ENCODE measurements around the gene CNTN5.
A peak's percentile ranks its signal among the peaks of the same experiment; 100 is the strongest.

CNTN5 gene

DNA sequence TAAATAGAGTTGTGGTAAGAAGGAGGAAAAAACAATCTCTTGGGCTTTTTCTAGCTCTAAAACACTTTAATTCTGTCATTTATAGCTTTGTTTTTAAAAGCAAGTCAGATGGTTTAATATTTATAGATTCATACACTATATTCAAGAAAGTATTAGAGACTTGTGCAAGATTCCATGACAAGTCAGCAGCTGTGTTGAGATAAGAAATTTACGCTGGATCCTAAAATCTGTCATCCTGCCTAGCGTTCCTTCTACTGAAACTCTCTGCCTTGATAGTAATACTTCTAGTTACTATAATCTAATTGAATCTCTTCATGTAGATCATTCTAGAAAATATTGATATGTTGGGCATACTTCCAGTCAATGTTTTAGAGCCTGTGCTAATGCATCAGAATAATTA, 721.8 kb downstream of the CNTN5 start:
- Histone ChIP-seq H3K4me3 (ENCODE audit: insufficient read depth in 1 of 2, low read depth in 1 of 2, low read length in 2 of 2) (no peak overlapping the region), H3K14ac (ENCODE audit: low read length in 2 of 2) (no peak overlapping the region), H4K91ac (ENCODE audit: low read length) (no peak overlapping the region), H3K36me3 (ENCODE audit: control insufficient read depth in 1 of 2, insufficient read depth in 2 of 2, low read depth in 1 of 2, low read length in 2 of 2) (no peaks in the 10 kb centered on the region), H3K9me3 (ENCODE audit: control insufficient read depth, low read length) (no peaks in the 10 kb centered on the region), H3K4ac (ENCODE audit: low read depth in 1 of 2, low read length in 2 of 2) (no peak overlapping the region), H3K9ac (ENCODE audit: low read length) (no peak overlapping the region), H2BK120ac (ENCODE audit: low read depth, low read length) (no peak overlapping the region), H2AK5ac (ENCODE audit: low read length, severe bottlenecking) (no peak overlapping the region), H3K27me3 (ENCODE audit: control insufficient read depth in 1 of 2, insufficient read depth in 1 of 2, low read length in 2 of 2) (no peaks in the 10 kb centered on the region), H3K79me1 (replicated peaks; ENCODE audit: low read length, poor library complexity, severe bottlenecking) (no peaks in the 10 kb centered on the region), H3K18ac (ENCODE audit: low read depth in 1 of 2, low read length in 2 of 2) (no peak overlapping the region), H3K27ac (ENCODE audit: low read length, poor library complexity, severe bottlenecking) (no peak overlapping the region), H3K23ac (ENCODE audit: low read length in 2 of 2) (no peak overlapping the region), H2BK12ac (ENCODE audit: low read length in 2 of 2) (no peak overlapping the region), H3K4me2 (ENCODE audit: low read length, poor library complexity, severe bottlenecking) (no peak overlapping the region), H2BK15ac (ENCODE audit: low read depth, poor library complexity, severe bottlenecking) (no peak overlapping the region), H2BK5ac (ENCODE audit: low read depth, low read length, poor library complexity, severe bottlenecking) (no peak overlapping the region), H3K4me1 (ENCODE audit: control insufficient read depth, insufficient read depth, low read depth, low read length) (no peaks in the 10 kb centered on the region), H4K8ac (ENCODE audit: low read length) (no peak overlapping the region), H2AFZ (ENCODE audit: low read depth, low read length) (no peak overlapping the region)
- no peak for DNase-seq
- 100% methylated on average over 1 of the region's 2 CpGs for WGBS

- Histone ChIP-seq H2BK12ac (ENCODE audit: low read length in 2 of 2) (no peak overlapping the region), H3K23ac (ENCODE audit: low read length in 2 of 2) (no peak overlapping the region), H3K4me1 (ENCODE audit: control insufficient read depth, insufficient read depth, low read depth, low read length) (no peaks in the 10 kb centered on the region), H3K36me3 (ENCODE audit: control insufficient read depth in 1 of 2, insufficient read depth in 2 of 2, low read depth in 1 of 2, low read length in 2 of 2) (no peaks in the 10 kb centered on the region), H3K18ac (ENCODE audit: low read depth in 1 of 2, low read length in 2 of 2) (no peak overlapping the region), H3K27me3 (ENCODE audit: control insufficient read depth in 1 of 2, insufficient read depth in 1 of 2, low read length in 2 of 2) (no peaks in the 10 kb centered on the region), H3K4ac (ENCODE audit: low read depth in 1 of 2, low read length in 2 of 2) (no peak overlapping the region), H3K4me3 (ENCODE audit: insufficient read depth in 1 of 2, low read depth in 1 of 2, low read length in 2 of 2) (no peak overlapping the region), H3K9me3 (ENCODE audit: control insufficient read depth, low read length) (no peaks in the 10 kb centered on the region), H4K91ac (ENCODE audit: low read length) (no peak overlapping the region), H2AK5ac (ENCODE audit: low read length, severe bottlenecking) (no peak overlapping the region), H3K14ac (ENCODE audit: low read length in 2 of 2) (no peak overlapping the region), H3K4me2 (ENCODE audit: low read length, poor library complexity, severe bottlenecking) (no peak overlapping the region), H2BK120ac (ENCODE audit: low read depth, low read length) (no peak overlapping the region), H2AFZ (ENCODE audit: low read depth, low read length) (no peak overlapping the region), H2BK15ac (ENCODE audit: low read depth, poor library complexity, severe bottlenecking) (no peak overlapping the region), H2BK5ac (ENCODE audit: low read depth, low read length, poor library complexity, severe bottlenecking) (no peak overlapping the region), H3K9ac (ENCODE audit: low read length) (no peak overlapping the region), H3K27ac (ENCODE audit: low read length, poor library complexity, severe bottlenecking) (no peak overlapping the region), H3K79me1 (replicated peaks; ENCODE audit: low read length, poor library complexity, severe bottlenecking) (no peaks in the 10 kb centered on the region), H4K8ac (ENCODE audit: low read length) (no peak overlapping the region)
- DNase-seq, result no peak
- 83% methylated on average over 1 of the region's 2 CpGs for WGBS
These were observed 739.0 kb downstream of the CNTN5 start for GRCh38 chr11:99759787-99760186.

GRCh38 chr11:99766811-99767210, 746.1 kb downstream of the CNTN5 start:
- no peak overlapping the region for H3K4me3 ChIP-seq (ENCODE audit: insufficient read depth in 1 of 2, low read depth in 1 of 2, low read length in 2 of 2)
- 81% methylated on average over 2 of the region's 3 CpGs for WGBS
- H3K9ac ChIP-seq (ENCODE audit: low read length), result no peak overlapping the region

GRCh38 chr11:99773646-99774045, 752.9 kb downstream of the CNTN5 start:
- H2AK5ac ChIP-seq (ENCODE audit: low read length, severe bottlenecking), result no peak overlapping the region
- H2BK120ac ChIP-seq (ENCODE audit: low read depth, low read length), result no peak overlapping the region
- 34% methylated on average over 5 of the region's 5 CpGs for WGBS
- H3K23ac ChIP-seq (ENCODE audit: low read length in 2 of 2), result no peak overlapping the region
- no peak overlapping the region for H3K9ac ChIP-seq (ENCODE audit: low read length)
- no peak overlapping the region for H3K4me3 ChIP-seq (ENCODE audit: insufficient read depth in 1 of 2, low read depth in 1 of 2, low read length in 2 of 2)
- no peaks in the 10 kb centered on the region for H3K36me3 ChIP-seq (ENCODE audit: control insufficient read depth in 1 of 2, insufficient read depth in 2 of 2, low read depth in 1 of 2, low read length in 2 of 2)
- H3K4me2 ChIP-seq (ENCODE audit: low read length, poor library complexity, severe bottlenecking), result no peak overlapping the region
- no peak overlapping the region for H4K8ac ChIP-seq (ENCODE audit: low read length)
- no peak overlapping the region for H3K27ac ChIP-seq (ENCODE audit: low read length, poor library complexity, severe bottlenecking)
- no peak overlapping the region for H2BK5ac ChIP-seq (ENCODE audit: low read depth, low read length, poor library complexity, severe bottlenecking)
- no peak overlapping the region for H3K4ac ChIP-seq (ENCODE audit: low read depth in 1 of 2, low read length in 2 of 2)
- no peaks in the 10 kb centered on the region for H3K9me3 ChIP-seq (ENCODE audit: control insufficient read depth, low read length)
- no peaks in the 10 kb centered on the region for H3K27me3 ChIP-seq (ENCODE audit: control insufficient read depth in 1 of 2, insufficient read depth in 1 of 2, low read length in 2 of 2)
- H2BK15ac ChIP-seq (ENCODE audit: low read depth, poor library complexity, severe bottlenecking), result no peak overlapping the region
- H3K4me1 ChIP-seq (ENCODE audit: control insufficient read depth, insufficient read depth, low read depth, low read length), result no peaks in the 10 kb centered on the region
- no peak overlapping the region for H3K18ac ChIP-seq (ENCODE audit: low read depth in 1 of 2, low read length in 2 of 2)
- H3K79me1 ChIP-seq (replicated peaks; ENCODE audit: low read length, poor library complexity, severe bottlenecking), result no peaks in the 10 kb centered on the region
- no peak overlapping the region for H4K91ac ChIP-seq (ENCODE audit: low read length)
- peak; percentile 97 for DNase-seq
- no peak overlapping the region for H2BK12ac ChIP-seq (ENCODE audit: low read length in 2 of 2)
- no peak overlapping the region for H2AFZ ChIP-seq (ENCODE audit: low read depth, low read length)
- no peak overlapping the region for H3K14ac ChIP-seq (ENCODE audit: low read length in 2 of 2)

More at GRCh38 chr11:99766811-99767210, 746.1 kb downstream of the CNTN5 start:
- Histone ChIP-seq H3K79me1 (replicated peaks; ENCODE audit: low read length, poor library complexity, severe bottlenecking) (no peaks in the 10 kb centered on the region), H2BK15ac (ENCODE audit: low read depth, poor library complexity, severe bottlenecking) (no peak overlapping the region), H3K18ac (ENCODE audit: low read depth in 1 of 2, low read length in 2 of 2) (no peak overlapping the region), H2AFZ (ENCODE audit: low read depth, low read length) (no peak overlapping the region), H3K4me1 (ENCODE audit: control insufficient read depth, insufficient read depth, low read depth, low read length) (no peaks in the 10 kb centered on the region), H2BK12ac (ENCODE audit: low read length in 2 of 2) (no peak overlapping the region), H4K91ac (ENCODE audit: low read length) (no peak overlapping the region), H3K27me3 (ENCODE audit: control insufficient read depth in 1 of 2, insufficient read depth in 1 of 2, low read length in 2 of 2) (no peaks in the 10 kb centered on the region), H3K27ac (ENCODE audit: low read length, poor library complexity, severe bottlenecking) (no peak overlapping the region), H3K4ac (ENCODE audit: low read depth in 1 of 2, low read length in 2 of 2) (no peak overlapping the region), H2BK5ac (ENCODE audit: low read depth, low read length, poor library complexity, severe bottlenecking) (no peak overlapping the region), H3K4me2 (ENCODE audit: low read length, poor library complexity, severe bottlenecking) (no peak overlapping the region), H3K9me3 (ENCODE audit: control insufficient read depth, low read length) (no peaks in the 10 kb centered on the region), H3K23ac (ENCODE audit: low read length in 2 of 2) (no peak overlapping the region), H3K14ac (ENCODE audit: low read length in 2 of 2) (no peak overlapping the region), H2BK120ac (ENCODE audit: low read depth, low read length) (no peak overlapping the region), H4K8ac (ENCODE audit: low read length) (no peak overlapping the region), H2AK5ac (ENCODE audit: low read length, severe bottlenecking) (no peak overlapping the region), H3K36me3 (ENCODE audit: control insufficient read depth in 1 of 2, insufficient read depth in 2 of 2, low read depth in 1 of 2, low read length in 2 of 2) (no peaks in the 10 kb centered on the region)
- DNase-seq, result peak; percentile 16

All from mesenchymal stem cell (in vitro differentiated cells and primary cell).